Nephron progenitor cell (in vitro differentiated cells): ENCODE measurements around the gene TLL2.

Experiments
- DNase-seq: peaks from one replicate; pipeline ENCODE4 v3.0.0; 2021
- H3K27ac Mint-ChIP-seq: 2 replicates; pipeline ENCODE4 v1.8.0; 2021; ENCODE audit warnings: mild to moderate bottlenecking, moderate library complexity, mixed read lengths
- H3K27me3 Mint-ChIP-seq: 2 replicates; pipeline ENCODE4 v1.8.0; 2021; ENCODE audit warnings: mild to moderate bottlenecking, low read depth, mixed read lengths; ENCODE audit not compliant: poor library complexity
- H3K36me3 Mint-ChIP-seq: 2 replicates; pipeline ENCODE4 v1.8.0; 2021; ENCODE audit warnings: low read depth, mixed read lengths
- H3K4me1 Mint-ChIP-seq: 2 replicates; pipeline ENCODE4 v1.8.0; 2021; ENCODE audit warnings: mixed read lengths
- H3K4me3 Mint-ChIP-seq: 2 replicates; pipeline ENCODE4 v1.8.0; 2021; ENCODE audit warnings: mild to moderate bottlenecking, moderate library complexity, mixed read lengths
- H3K9me3 Mint-ChIP-seq: 2 replicates; pipeline ENCODE4 v1.8.0; 2021; ENCODE audit warnings: mild to moderate bottlenecking, moderate library complexity, mixed read lengths
- CTCF ChIP-seq: fragments of 200-600 bp; sonication (generic); IDR thresholded peaks from 2 replicates; pipeline ENCODE4 v1.5.0; 2021; ENCODE audit warnings: antibody characterized with exemption

The TLL2 gene

GRCh38 chr10:96342402-96342801 is 171.3 kb downstream of the TLL2 start:
- no peak for DNase-seq
- Mint-ChIP-seq H3K36me3 (peaks cover 13% of the 10 kb centered on the region), H3K4me3 (no peak overlapping the region), H3K9me3 (peaks cover 25% of the 10 kb centered on the region), H3K27me3 (no peaks in the 10 kb centered on the region), H3K4me1 (no peaks in the 10 kb centered on the region), H3K27ac (no peak overlapping the region)
- no peak for TF ChIP-seq CTCF

- DNase-seq, result no peak
- Mint-ChIP-seq H3K27ac (no peak overlapping the region), H3K27me3 (no peaks in the 10 kb centered on the region), H3K4me3 (no peak overlapping the region), H3K4me1 (no peaks in the 10 kb centered on the region), H3K9me3 (peaks cover 19% of the 10 kb centered on the region), H3K36me3 (peaks cover 13% of the 10 kb centered on the region)
- no peak for TF ChIP-seq CTCF
These were observed 172.2 kb downstream of the TLL2 start for GRCh38 chr10:96341219-96342182.

- Mint-ChIP-seq H3K4me3 (no peak overlapping the region), H3K27me3 (no peaks in the 10 kb centered on the region), H3K36me3 (peaks cover 5% of the 10 kb centered on the region), H3K4me1 (no peaks in the 10 kb centered on the region), H3K9me3 (peaks cover 6% of the 10 kb centered on the region), H3K27ac (no peak overlapping the region)
- peak; percentile 73 for DNase-seq
- TF ChIP-seq CTCF, result peak; percentile 80
These were observed 173.5 kb downstream of the TLL2 start for GRCh38 chr10:96339956-96340904.

DNA sequence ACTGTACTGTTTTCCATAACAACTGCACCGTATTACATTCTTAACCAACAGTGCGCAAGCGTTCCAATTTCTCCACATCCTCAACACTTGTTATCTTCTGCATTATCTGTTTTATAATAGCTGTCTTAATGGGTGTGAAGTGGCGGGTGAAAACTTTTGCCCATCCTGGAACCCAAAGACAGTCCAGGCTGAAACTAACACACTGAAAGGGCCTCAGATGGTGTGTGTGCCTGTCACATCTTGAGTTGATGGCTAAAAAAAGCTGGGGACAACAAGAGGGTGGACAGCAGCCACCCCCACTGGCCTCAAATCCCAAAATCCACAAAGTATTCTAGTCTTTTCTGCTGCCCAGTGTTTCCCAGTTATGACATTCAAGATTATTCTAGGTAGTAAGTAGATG is 174.3 kb downstream of the TLL2 start:
- no peak for DNase-seq
- Mint-ChIP-seq H3K4me3 (no peak overlapping the region), H3K9me3 (no peaks in the 10 kb centered on the region), H3K27me3 (no peaks in the 10 kb centered on the region), H3K36me3 (no peaks in the 10 kb centered on the region), H3K27ac (no peak overlapping the region), H3K4me1 (no peaks in the 10 kb centered on the region)
- TF ChIP-seq CTCF, result no peak

DNA sequence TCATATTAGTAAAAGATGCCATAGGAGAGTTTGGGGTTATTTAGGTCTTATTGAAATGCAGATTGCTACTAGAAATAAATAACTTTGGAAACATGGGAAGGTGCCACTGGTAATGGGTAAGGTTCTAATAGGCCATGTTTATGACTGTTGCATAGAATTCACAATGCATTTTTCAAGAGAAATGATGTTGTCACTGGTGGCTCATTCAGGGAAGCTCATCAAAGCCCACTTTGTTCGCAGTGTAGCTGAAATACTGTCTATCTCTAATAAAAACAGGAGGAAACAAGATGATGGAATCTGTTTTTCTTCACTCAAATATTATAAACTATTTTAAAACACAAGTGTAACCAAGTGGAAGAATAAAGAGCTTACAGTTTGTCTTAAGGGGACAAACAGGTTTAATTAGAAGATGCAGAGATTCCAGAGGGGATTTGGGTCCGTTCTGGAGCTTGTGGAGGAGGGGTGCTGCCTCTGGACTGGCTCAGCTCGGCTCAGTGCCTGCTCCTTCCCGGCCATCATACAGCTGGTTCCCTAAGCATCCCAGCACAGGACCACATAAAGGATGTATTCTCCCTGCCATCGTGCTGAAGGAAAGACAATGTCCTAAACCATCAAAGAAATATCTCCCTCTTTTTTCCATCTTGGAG is 175.3 kb downstream of the TLL2 start:
- Mint-ChIP-seq H3K27ac (no peak overlapping the region), H3K27me3 (peaks cover 3% of the 10 kb centered on the region), H3K36me3 (no peaks in the 10 kb centered on the region), H3K9me3 (no peaks in the 10 kb centered on the region), H3K4me3 (no peak overlapping the region), H3K4me1 (no peaks in the 10 kb centered on the region)
- TF ChIP-seq CTCF, result no peak
- no peak for DNase-seq
